Suprapubic skin (tissue), 4 donors: Measurements from ENCODE around the gene MCAM.

Experiments
- CTCF ChIP-seq, 2 donors: fragments of 200-600 bp in 1 of 2; fragments of 450-650 bp in 1 of 2; sonication (generic) in 1 of 2; IDR thresholded peaks; one replicate each; pipeline ENCODE4 v1.5.1; 2016 to 2019; ENCODE audit warnings: antibody characterized with exemption in 2 of 2, mild to moderate bottlenecking in 1 of 2, moderate library complexity in 1 of 2
- EP300 ChIP-seq: sonication (generic); formaldehyde crosslinking; IDR thresholded peaks from one replicate; pipeline ENCODE4 v1.6.1; 2017; ENCODE audit warnings: antibody characterized with exemption
- POLR2A ChIP-seq, 2 donors: fragments of 450-650 bp; IDR thresholded peaks; one replicate each; pipeline ENCODE4 v1.6.1; 2017; ENCODE audit warnings: antibody characterized with exemption in 2 of 2, mild to moderate bottlenecking in 2 of 2, moderate library complexity in 2 of 2
- POLR2AphosphoS5 ChIP-seq, 3 donors: sonication (generic); formaldehyde crosslinking; IDR thresholded peaks; one replicate each; pipeline ENCODE4 v1.6.1; 2017; ENCODE audit warnings: antibody characterized with exemption in 3 of 3

DNA sequence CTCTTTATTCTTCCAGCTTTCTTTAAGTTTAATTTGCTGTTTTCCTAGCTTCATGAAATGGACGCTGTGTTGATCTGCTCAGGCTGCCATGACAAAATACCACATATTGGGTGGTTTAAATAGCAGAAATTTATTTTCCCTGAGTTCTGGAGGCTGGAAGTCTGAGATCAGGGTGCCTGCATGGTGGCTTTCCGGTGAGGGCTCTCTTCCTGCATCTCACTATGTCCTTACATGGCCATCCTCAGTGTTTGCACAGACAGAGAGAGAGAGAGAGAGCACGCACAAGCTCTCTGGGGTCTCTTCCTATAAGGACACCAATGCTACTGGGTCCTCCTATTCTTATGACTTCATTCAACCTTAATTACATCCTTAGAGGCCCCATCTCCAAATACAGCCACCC lies 28.7 kb downstream of the MCAM start:
- TF ChIP-seq POLR2A (IDR thresholded peaks at IDR 0.05) = no peak
- no peak for TF ChIP-seq CTCF (IDR thresholded peaks at IDR 0.05)
- no peak for TF ChIP-seq EP300
- TF ChIP-seq POLR2AphosphoS5 (IDR thresholded peaks at IDR 0.05) = no peak
